HG03342 (cell line): Measurements from ENCODE around the gene VPS37B.

ENCODE experiments used
- ATAC-seq: cut with Tn5 transposase; IDR thresholded peaks from one replicate; pipeline ENCODE4 v1.9.1; 2021; ENCODE audit warnings: mild to moderate bottlenecking, moderate library complexity; ENCODE audit not compliant: unreplicated experiment

VPS37B gene

DNA sequence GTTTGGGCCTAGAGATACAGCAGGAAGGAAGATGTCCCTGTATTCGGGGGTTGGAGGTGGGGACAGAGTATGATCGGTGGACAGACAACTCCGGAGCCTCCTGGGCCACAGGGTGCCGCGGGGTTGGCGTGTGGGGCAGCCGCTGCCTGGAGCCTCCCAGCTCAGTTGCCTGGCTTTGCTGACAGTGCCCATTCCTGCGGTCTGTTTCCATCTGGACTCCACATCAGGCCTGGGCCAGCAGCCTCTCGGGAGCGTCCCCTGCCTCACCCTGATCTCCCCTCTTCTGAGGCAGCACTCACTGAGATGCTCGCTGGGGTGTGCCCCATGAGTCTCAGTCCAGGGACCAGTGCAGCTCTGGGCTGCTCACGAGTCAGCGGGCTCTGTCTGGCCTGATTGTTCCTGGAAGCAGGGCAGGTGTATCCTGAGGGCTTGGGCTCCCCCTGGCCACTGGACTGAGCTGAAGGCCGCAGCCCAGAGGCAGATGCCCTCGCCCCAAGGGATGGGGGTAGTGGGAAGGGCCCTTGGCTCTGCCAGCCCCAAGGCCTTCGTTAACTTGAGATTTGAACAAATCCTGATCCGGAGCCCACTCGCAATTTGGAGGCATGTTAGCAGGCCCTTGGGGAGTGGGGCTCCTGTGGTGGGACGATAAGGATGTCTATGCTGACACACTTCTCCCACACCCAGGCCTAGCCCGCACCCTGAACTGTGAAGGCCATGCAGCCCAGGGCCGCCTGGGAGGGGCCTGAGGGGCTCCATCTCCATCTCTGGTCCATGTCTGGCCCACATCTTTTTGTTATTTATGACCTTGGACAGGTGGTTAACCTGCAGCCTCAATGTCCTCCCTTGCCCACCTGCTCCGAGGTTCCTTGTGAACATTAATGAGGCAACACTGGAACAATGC, 53.2 kb downstream of the VPS37B start:
- no peak for ATAC-seq

DNA sequence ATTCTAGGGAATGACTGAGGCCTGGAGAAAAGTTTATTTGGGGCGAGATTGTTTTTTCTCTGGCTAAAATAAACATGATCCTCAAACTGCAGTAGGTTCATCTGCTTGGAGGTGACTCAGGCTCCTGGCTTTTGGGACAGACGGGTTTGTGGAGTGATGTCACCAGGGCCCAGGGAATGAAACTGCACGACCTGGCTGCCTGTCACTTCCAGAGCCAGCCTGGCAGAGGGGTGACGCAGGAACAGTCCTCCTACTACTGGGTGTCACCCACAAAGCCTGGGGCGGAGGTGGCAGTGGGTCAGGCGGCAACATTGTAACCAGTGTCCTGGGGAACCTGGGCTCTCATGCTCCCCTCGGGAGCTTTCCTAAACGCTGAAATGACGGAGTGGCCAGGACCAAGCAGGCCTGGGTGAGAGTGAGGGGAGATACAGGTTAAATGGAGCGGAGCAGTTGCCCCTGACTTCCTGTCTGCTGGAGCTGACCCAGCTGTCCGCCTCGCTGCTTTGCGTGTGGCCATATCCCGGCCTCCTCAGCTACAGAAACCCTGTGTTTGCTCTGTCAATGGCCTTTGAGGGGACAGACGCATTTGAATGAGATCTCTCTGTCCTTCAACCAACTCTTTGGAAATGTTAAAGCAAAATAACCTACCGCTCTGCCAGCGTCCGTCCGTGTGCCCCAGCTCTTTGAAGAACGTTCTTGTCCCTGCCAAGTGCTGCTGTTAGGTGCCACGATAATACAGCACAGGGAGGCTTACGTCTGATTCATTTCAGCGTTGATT, 54.2 kb downstream of the VPS37B start:
- no peak for ATAC-seq

DNA sequence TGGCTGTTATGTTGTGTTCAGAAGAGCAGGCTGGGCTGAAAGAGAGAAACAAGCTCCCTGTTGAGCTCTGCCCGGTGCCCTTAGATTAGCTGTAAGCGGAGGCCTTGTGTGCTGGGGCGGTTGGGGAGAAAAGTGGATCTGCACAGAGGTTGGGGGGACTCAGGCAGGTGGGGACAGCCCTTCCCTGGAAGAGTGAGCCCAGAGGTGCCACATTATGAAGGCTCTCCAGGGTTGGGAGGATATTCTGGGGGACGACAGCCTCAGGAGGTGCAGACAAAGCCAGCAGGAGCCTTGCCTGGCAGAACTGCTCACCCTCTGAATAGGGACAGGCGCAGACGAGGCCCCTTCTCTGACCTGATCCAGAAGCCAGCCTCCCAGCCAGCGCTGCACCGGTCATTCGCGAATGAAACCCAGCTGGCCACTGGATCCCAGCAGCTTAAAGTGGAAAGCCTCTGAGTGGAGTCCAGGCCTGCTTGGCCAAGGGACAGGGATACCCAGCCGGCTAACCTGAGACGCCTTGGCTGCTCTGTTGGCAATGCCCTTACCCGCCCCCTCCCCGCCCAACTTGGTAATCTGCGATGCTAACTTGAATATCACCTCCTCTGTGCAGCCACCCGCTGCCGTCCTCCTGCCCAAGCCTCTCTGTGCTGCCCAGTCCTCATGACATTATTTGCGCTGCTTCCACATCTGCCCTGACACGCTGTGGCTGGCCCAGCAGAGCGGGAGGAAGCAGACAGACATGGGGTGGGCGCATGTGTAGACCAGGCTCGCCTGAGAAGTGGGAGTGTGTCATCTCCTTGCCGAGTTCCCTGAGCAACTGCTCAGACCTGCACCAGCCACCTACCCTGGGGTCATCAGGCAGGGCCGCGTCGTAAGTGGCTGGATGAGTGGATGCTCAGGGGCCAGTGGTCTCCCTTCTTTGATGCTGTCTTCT, 55.1 kb downstream of the VPS37B start:
- ATAC-seq = no peak

DNA sequence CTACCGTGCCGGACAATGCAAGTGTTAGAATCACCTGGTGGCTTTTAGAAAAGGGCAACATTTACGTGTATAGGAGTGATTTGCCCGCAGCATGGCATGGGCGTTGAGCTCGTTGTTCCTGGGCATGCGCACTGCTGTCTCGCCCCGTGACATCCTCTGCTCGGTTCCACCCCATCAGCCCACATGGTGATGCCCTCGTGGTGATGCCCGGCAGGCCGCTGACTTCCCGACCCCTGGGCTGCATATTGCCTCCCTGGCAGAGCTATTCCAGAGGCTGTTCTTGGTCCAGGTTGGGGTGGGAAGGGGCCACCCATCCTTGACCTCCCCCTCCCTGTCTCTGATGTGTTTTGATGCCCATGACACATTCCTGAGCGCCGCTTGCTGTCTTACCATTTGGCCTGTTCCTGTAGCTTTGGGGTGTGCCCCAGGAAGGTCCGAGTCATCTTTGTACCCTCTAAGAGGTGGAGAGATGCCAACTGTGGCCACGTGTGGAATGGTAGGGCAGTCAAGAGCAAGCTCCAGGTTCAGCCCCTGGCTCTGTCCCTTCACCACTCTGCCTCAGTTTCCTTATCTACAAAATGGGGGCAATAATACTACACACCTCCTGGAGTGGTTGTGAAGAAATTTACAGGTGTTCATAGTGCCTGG, 55.9 kb downstream of the VPS37B start:
- ATAC-seq = no peak

DNA sequence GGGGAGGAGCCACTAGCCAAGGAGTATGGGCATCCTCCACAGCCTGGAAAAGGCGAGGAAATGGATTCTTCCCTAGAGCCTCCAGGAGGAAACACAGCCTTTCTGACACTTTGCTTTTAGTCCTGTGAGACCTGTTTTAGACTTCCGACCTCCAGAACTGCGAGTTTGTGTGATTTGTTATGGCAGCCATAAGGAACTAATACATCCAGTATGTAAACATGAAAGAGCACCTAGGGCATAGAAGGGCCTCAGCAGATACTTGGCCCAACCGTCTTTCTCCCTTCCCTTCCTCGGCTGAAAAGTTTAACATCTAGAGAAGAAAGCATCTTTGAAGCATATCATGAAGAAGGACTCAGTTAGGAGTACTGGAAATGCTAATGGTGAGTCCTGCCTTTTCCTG, 57.1 kb downstream of the VPS37B start:
- ATAC-seq = no peak

DNA sequence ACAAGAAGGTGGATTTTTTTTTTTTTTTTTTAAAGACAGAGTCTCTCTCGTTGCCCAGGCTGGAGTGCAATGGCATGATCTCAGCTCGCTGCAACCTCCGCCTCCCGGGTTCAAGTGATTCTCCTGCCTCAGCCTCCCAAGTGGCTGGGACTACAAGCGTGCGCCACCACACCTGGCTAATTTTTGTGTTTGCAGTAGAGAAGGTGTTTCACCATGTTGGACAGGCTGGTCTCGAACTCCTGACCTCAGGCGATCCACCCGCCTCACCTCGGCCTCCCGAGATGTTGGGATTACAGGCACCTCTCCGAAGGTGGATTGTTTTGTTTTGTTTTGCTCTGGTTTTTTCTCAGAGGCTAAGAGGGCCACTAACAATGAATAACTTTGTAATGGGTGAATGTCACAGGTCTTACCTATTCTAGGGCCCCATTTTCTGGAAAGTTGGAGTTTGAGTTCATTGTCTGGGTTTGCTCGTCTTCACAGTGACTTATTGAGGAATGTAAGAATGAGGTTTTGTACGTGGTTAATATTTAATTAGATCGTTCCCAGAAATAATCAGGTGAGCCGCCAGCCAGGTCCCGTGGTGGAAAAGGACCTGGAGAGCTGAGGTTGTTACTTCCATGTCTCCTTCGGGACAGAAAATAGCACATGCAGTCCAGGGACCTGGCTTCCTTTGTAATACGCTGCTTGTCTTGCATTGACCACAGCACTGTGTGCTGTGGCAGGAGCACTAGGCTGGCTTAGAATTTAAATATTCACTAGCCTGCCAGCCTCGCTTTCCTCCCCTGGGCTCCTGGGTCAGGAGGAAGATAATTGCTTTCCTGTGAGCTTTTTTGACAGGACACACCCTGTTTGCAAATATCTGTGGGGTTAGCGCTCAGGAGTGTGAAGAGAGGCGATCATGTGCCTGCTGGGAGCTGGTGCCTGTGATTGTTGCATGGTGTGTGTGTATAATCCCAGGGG, 58.3 kb downstream of the VPS37B start:
- no peak for ATAC-seq

DNA sequence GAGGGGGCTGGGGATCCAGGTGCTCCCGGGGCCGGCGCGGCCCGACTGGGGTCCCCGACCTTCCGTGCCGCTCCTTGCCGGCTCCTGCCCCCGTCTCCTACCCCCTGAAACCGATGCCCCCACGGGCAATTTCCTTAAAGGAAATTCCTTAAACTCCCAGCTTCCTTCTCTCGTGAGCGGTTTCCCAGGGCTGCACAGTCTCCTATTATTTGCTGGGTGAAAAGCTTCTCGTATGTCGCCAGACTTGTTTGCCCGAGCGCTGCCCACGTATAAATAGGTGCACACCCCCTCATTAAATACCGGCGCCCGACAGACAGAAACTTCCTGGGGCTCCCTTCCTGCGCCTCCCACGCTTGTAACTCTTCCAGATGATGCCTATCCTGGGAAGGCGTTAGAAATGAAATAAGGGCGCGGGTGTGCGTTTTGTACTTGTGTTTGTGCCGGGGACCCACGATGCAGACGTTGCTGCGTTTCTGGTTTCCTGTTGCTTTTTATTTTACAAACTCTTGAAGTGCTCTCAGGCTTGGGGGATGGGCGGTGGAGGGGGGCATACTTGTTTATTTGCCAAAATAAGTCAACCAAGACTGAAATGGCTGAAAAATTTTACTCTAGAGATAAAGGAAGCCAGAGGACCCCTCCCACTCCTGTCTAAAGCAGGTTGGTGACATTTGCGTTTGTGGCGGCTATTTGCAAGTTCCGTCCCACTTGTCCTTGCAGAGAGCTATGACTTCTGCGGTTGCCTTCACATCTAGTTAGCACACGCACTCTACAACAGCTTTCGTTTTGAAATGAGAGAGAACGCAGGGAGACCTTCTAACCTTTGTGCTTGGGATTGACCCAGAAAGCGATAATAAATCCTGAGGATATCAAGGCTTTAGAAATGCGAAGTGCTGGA, 59.6 kb downstream of the VPS37B start:
- peak; percentile 49 for ATAC-seq

DNA sequence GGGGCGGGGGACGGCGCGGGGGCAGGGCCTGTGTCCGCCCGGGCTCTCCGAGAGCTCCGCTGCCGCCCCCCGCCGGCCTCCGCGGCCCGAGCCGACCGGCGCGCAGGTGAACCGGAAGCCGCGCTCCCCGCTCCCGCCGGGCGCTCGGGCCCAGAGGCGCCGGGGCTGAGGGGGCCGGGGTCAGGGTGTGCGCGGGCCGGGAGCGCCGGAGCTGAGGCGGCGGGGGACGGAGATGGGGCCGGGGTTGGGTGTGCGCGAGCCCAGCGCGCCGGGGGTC, 60.2 kb downstream of the VPS37B start:
- no peak for ATAC-seq

DNA sequence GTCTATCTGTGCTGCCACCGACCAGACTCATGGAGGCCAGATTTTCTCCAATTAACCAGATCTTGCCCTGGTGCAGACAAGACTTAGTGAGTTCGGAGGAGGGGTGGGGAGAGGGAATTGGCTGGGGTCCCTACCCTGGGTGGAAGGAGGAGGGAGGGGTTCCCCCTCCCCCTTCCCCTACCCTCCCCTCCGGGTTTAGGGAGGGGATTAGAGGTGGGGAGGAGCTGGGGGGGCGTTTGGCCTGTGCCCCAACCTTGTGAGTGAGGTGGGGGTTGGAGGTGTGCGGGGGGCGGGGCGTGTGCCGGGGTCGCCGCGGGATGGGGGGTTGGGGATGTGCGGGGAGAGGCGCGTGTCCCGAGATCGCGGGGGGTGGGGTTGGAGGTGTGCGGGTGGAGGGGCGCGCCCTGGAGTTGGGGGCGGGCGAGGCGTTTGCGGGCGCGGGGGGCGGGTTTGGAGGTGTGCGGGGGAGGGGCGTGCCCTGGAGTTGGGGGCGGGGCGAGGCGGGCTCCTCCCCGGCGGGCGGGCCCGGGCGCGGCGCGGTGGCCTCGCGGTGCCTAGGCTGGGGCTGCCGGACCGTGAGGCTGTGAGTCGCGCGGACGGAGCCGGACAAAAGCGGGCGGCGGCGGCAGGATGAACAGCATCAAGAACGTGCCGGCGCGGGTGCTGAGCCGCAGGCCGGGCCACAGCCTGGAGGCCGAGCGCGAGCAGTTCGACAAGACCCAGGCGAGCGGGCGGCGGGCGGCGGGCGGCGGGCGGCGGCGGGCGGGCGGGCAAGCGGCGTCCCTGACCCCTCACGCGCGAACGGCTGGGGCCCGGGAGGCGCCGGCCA, 60.8 kb downstream of the VPS37B start, which contains the start of gene HIP1R:
HIP1R (plus strand) TSS at position 537 of the 829 bp plus-strand sequence; CDS start at position 631, 94 bp downstream.
- ATAC-seq = no peak

DNA sequence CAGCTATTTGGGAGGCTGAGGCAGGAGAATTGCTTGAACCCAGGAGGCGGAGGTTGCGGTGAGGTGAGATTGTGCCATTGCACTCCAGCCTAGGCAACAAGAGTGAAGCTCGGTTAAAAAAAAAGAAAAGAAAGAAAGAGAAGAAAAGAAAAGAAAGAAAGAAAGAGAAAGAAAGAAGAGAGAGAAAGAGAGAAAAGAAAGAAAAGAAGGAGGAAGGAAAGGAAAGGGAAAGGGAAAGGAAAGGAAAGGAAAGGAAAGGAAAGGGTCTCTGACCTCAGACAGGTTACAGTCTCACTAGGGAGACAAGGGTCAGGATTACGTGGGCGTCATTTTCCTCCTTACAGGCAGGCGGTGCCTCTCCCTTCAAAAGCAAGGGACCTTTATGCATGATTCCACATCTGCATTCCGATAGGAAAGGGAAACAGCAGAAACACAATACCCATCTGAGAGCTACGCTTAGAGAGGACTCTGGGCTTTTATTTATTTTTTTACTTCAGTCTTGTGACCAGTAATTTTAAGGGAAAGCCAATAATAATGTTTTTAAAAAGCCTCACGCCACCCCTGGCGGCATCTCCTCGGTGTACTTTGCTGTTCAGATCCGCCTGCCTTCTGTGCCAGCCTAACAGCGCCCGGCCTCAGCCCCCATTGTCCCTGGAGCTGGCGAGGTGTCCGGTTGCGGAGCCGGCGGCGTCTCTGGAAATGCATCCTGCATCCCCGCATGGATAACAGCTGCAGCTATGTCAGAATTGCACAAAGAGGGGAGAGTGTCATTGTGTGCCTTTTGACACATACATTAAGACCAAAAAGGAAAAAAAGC, 61.6 kb downstream of the VPS37B start:
- no peak for ATAC-seq

DNA sequence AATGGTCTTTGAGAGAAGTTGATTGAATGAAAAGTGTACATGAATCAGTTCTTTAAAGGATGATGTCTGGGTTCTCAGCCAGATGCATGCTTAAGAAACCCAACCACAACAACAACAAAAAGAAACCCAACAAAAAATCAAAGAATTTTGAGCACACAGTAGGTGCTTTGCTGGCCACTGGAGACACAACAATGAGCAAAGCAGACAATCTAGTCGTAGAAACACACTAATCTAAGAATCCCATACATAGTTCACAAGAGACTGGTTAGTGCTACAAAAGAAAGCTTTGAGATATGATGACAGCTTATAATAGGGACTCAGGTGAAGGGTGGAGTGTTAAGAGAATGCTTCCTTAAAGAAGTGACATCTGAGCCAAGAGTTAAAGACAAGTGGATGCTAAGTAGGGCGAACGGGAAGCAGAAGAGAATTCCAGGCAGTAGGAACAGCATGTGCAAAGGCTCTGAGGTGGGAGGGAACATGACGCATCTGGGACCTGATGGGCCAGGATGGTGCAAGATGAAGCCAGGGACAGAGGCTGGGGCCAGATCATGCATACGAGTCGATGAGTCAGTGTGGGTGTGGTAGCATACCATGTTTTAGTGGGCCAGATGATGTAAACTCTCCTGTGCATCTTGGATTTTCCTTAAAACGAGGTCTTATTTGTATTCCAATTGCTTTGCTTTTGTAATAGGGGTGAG, 65.3 kb downstream of the VPS37B start:
- no peak for ATAC-seq

DNA sequence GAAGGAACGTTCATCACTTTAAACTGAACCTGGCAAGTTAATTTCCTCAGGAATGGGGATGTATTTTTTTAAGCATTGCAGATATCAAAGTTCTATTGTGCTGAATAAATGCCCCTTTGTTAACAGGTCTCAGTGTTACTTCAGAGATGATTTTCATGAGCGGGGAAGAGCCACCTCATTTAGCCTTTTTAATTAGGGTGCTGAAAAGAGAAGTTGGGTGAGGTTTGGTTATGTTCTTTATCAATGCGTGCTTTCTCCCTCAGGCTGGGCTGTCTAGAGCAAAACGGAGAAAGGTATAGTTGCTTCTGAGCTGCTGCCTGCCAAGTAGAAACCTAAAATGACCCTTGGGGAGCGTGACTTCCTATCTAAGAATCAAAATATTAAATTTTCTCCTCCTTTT, 68.7 kb downstream of the VPS37B start:
- ATAC-seq = no peak

DNA sequence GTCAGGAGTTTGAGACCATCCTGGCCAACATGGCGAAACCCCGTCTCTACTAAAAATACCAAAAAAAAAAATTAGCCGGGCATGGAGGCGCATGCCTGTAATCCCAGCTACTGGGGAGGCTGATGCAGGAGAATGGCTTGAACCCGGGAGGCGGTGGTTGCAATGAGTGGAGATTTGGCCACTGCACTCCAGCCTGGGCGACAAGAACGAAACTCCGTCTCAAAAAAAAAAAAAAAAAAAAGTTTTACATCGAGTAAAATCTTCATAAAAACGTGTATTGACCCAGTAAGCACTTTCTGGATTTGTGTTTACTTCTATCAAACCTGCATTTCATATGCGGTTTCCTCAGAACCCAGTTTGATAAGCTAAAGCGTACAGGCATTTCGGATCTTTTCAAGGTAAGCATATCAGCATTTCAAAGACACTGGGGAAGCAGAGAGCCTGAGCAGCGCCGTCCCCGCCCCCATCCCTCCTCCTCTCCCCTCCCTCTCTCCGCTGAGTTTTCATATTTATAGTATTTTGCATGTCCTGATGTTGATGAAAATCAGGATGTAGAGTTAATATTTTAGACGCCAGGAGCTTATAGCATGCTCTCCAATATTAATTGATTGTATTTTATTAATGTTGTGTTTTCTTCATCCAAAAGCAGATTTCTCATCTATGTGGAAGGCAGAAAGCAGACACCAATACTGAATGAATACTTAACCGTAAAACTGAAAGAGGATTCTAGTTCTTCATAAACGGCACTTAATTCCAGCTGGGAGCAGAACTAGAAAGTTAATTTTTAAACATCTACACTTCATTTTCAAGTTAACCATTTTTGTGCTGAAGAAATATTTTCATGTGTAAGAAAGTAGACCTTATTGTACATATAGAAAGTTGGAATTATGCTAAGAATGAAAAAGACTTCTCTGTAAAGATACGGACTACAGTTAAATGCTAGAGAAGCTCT, 69.9 kb downstream of the VPS37B start:
- ATAC-seq = no peak

DNA sequence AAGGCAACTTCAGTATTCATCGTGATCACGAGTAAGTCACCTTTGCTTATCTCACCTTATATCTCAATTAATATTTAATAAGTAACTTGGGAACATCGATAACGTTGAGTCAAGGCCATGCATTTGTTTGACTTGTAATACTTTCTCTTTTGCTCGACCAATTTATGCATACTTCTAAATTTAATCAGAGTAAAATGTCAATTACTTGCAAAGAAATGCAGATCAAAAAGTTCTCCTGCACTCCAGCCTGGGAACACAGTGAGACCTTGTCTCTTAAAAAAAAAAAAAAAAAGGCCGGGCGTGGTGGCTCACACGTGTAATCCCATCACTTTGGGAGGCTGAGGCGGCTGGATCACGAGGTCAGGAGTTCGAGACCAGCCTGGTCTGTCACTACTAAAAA, 72.5 kb downstream of the VPS37B start:
- ATAC-seq = no peak

DNA sequence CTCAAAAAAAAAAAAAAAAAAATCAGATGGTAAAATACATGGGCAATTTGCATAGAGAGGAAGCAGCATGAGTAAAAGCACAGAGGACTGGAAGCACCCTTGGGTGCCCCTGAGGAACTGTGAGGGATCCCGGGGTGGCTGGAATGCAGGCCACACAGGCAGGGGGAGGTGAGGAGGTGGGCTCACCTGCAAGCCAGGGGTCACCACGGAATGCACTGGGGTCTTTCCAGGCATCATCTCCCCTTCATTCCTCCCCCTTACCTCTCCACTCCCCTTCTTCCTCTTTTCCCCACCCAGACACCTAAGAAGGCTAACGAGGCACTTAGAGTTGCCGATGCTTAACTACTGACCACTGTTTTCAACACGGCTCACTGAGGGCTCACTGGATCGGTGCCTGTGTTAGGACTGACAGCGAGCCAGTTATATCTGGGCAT, 75.1 kb downstream of the VPS37B start:
- ATAC-seq = peak; percentile 78
